NCI-H187 treated with DMSO at 0.1 percent for 48 hours (cell line): Measurements from ENCODE around the gene GSTA4.

Source experiments
- DNase-seq: peaks from one replicate; lab custom pipeline; 2025; lab: John Stamatoyannopoulos, UW

Gene GSTA4

GRCh38 chr6:52995089-52995912 lies at the start of gene GSTA4:
Gene GSTA4, minus strand, starts transcription at chr6:52995284. Its CDS starts 1,041 bp downstream, at chr6:52994243.
- DNase-seq: peak; percentile 53

- no peak for DNase-seq
These were observed 49.5 kb upstream of the GSTA4 start for GRCh38 chr6:53044572-53044971.

- no peak for DNase-seq
These were observed 49.0 kb upstream of the GSTA4 start for GRCh38 chr6:53044071-53044470.

- DNase-seq: no peak
These were observed 48.5 kb upstream of the GSTA4 start for GRCh38 chr6:53043581-53043980.

GRCh38 chr6:53042112-53042511 lies 47.0 kb upstream of the GSTA4 start:
- no peak for DNase-seq

GRCh38 chr6:53041356-53041755 lies 46.3 kb upstream of the GSTA4 start:
- no peak for DNase-seq

GRCh38 chr6:53038596-53038995 lies 43.5 kb upstream of the GSTA4 start:
- no peak for DNase-seq

- DNase-seq: no peak
These were observed 43.1 kb upstream of the GSTA4 start for GRCh38 chr6:53038141-53038540.

GRCh38 chr6:53035549-53036213 lies 40.6 kb upstream of the GSTA4 start:
- DNase-seq: no peak

- DNase-seq: no peak
These were observed 38.7 kb upstream of the GSTA4 start for GRCh38 chr6:53033764-53034163.

GRCh38 chr6:53032849-53033248 lies 37.8 kb upstream of the GSTA4 start:
- DNase-seq: no peak

- no peak for DNase-seq
These were observed 36.2 kb upstream of the GSTA4 start for GRCh38 chr6:53031281-53031680.

GRCh38 chr6:53029761-53030160 lies 34.7 kb upstream of the GSTA4 start:
- no peak for DNase-seq

GRCh38 chr6:53029257-53029656 lies 34.2 kb upstream of the GSTA4 start:
- no peak for DNase-seq

GRCh38 chr6:53028467-53028866 lies 33.4 kb upstream of the GSTA4 start:
- no peak for DNase-seq

- no peak for DNase-seq
These were observed 32.1 kb upstream of the GSTA4 start for GRCh38 chr6:53027131-53027718.

GRCh38 chr6:53026526-53026925 lies 31.4 kb upstream of the GSTA4 start:
- no peak for DNase-seq

- DNase-seq: no peak
These were observed 28.2 kb upstream of the GSTA4 start for GRCh38 chr6:53023323-53023722.

- DNase-seq: no peak
These were observed 25.1 kb upstream of the GSTA4 start for GRCh38 chr6:53020005-53020744.

- DNase-seq: no peak
These were observed 23.4 kb upstream of the GSTA4 start for GRCh38 chr6:53018446-53018845.

GRCh38 chr6:53015486-53015885 lies 20.4 kb upstream of the GSTA4 start:
- DNase-seq: no peak

- no peak for DNase-seq
These were observed 19.7 kb upstream of the GSTA4 start for GRCh38 chr6:53014744-53015143.
